ENCODE data around the gene QTRT2.

- TF ChIP-seq ZNF274 (IDR thresholded peaks at IDR 0.05; ENCODE audit: borderline replicate concordance, extremely low read depth, low read length) (no peak), USF2 (IDR thresholded peaks at IDR 0.05; ENCODE audit: low read length) (no peak), EZH2 (IDR thresholded peaks at IDR 0.05; ENCODE audit: low read depth, low read length, severe bottlenecking) (no peak), CHD1 (IDR thresholded peaks at IDR 0.05; ENCODE audit: low read depth, low read length) (no peak), CHD2 (IDR thresholded peaks at IDR 0.05; ENCODE audit: low read length) (no peak), TEAD4 (IDR thresholded peaks at IDR 0.05; ENCODE audit: low read depth, low read length) (no peak), CTCF (IDR thresholded peaks at IDR 0.05; ENCODE audit: control extremely low read depth in 1 of 3, insufficient read depth in 1 of 3, low read depth in 1 of 3, low read length in 3 of 3) (no peak), BCL11A (IDR thresholded peaks at IDR 0.05; ENCODE audit: low read depth in 2 of 2, low read length in 2 of 2) (no peak), SIN3A (conservative IDR thresholded peaks at IDR 0.05 in 1 of 2, IDR thresholded peaks at IDR 0.05 in 1 of 2; ENCODE audit: low read depth in 1 of 2, low read length in 2 of 2) (no peak), POLR2AphosphoS5 (IDR thresholded peaks at IDR 0.05; ENCODE audit: low read depth, low read length) (no peak), HDAC6 (IDR thresholded peaks at IDR 0.05; ENCODE audit: low read depth, low read length) (no peak)
These were observed 54.7 kb downstream of the QTRT2 start for GRCh38 chr3:114111060-114111770.

All from H1 (cell line).